Measurements from ENCODE around the gene TBC1D3B.
"Not testable (repeated sequence)": the region's sequence is repeated elsewhere in the genome, so short reads cannot be mapped to it uniquely, and the experiment has no call there.

Gene TBC1D3B

DNA sequence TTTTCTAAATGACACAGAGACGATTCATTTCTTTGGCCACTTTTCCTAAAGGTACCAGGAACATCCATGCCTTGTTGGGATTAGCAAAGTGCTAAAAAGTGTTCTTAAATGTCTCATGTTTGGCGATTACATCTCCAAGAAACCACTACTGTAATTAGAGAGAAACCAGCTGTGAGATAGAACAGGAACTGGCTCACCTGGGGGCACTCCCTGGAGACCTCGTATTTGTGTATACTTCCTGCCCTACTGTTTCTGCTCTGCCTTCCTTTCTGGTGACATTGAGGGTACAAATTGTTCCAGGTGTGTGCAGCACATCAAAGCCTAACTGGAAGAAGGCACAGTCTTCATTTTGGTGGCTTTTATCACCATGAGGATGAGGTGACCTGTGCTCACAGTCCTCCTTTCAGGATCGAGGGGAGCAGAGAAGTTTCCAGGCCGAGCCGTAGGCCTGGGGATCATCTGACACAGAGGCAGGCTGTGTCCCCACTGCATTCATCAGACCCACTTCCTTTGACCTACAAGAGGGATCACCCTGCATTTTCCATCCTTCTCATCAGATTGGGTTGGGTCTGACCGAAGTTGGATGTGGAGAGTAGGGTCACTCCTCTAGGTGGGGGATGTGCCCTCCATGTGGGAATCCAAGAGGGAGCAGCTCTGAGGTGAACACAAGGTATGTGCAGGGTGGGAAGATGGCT lies 49.1 kb downstream of the TBC1D3B start:
- DNase-seq: no peak

DNA sequence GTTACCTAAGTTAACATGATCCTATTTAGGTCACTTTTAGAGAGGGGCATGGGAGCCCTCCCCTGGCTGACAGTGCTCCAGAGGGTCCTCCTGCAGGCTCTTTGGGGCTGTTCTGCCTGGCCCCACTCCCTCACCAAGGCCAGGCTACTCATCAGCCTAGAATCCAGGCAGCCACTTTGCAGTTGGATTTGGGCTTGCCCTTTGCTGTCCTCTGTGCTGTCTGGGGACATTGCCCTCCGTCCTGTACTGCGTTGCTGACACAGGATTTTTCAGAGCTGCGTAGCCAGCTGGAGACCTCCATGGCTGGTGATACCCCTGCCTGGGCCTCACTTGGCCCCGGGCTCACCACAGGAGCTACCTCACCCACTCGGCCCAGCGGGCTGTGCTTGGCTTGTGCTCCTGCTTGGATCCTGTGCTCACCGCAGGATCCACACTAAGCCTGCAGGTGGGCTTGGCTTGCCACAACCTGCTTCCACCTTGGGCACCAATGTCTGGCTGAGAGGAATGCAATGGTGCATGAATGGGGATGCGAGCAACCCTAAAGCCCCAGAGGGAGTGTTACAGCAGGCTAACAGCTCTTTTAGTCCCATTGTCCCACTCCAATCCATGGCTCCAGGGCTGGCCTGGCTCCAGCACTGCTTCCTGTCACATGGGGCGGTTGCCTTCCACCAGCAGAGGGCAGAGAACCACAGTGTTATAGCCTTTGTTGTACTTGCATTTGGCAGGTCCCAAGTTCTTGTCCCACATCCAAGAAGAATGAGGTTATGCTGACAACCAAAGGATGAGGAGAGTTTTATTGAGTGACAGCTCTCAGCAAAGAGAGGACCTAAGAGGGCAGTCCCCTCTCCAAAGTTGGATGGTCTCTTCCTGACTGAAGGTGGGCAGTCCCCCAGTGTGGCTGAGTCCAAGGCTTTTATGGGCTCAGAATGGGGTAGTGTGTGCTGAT lies 51.3 kb downstream of the TBC1D3B start:
- no peak for DNase-seq

DNA sequence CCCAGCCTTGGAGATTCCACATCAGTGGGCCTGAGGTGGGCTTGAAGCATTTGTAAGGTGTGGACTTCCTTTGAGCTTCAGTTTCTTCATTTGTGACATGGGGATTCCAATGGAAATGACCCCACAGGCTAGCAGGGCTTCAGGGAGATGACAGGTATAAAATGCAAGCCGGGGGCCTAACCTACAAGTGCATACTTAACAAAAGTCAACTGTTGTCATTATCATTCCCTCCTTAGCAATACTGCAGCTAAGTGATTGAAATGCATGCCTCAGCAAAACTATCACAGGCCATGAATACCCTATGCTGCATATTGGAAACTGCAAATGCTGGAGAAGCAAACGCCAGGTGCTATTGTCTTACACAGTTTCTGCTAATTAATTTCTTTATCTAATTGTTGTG lies 53.0 kb downstream of the TBC1D3B start:
- DNase-seq: no peak

DNA sequence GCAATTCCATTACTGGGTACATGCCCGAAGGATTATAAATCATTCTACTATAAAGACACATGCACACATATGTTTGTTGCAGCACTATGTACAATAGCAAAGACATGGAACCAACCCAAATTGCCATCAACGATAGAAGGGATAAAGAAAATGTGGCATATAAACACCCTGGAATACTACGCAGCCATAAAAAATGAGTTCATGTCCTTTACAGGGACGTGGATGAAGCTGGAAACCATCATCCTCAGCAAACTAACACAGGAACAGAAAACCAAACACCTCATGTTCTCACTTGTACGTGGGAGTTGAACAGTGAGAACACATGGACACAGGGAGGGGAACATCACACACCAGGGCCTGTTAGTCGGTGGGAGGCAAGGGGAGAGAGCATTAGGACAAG lies 55.3 kb downstream of the TBC1D3B start:
- DNase-seq: not testable (repeated sequence)

DNA sequence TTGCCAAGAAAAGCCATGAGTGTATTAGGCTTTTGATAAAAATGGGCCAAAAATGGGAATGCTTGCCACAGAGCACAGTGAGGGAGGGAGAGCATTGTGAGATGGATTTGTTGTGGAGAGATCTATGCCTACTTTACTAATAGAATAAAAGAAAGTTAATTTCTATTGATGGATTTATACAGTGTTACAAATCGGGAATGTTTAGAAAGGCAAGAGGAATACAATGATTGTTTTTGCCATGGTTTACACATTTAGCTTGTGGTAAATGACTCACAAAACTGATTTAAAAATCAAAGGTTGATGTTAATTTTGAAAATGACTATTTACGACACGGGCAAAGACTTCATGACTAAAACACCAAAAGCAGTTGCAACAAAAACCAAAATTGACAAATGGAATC lies 56.2 kb downstream of the TBC1D3B start:
- no peak for DNase-seq

DNA sequence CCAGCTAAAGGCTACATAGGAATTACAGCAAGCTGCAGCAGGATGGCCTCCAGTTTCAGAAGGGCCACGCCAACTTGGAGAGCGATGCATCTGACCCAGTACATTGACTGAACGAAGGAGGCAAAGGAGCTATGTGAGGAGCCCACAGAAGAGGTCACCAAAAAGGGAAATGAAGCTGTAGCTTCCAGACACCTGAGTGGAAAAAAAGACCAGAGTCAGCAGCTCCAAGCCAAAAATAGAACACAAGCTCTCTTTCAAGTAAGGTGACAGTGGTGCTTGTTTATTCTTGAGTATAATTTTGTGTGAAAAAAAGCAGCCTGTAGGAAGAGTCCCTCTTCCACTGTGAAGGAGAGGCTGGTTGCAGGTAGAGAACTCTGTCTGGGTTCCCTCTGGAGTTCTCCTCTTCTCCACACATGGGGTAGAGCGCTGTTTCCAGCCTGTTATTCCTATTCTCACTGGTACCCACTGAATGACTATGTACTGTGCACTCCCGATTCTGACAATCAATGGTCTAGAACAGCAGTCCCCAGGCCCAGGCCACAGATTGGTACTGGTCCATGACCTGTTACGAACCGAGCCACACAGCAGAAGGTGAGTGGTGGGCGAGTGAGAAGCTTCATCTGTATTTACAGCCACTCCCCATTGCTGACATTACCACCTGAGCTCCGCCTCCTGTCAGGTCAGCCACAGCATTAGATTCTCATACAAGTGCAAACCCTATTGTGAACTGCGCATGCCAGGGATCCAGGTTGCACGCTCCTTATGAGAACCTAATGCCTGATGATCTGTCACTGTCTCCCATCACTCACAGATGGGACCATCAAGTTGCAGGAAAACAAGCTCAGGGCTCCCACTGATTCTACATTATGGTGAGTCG lies 57.7 kb downstream of the TBC1D3B start:
- no peak for DNase-seq

DNA sequence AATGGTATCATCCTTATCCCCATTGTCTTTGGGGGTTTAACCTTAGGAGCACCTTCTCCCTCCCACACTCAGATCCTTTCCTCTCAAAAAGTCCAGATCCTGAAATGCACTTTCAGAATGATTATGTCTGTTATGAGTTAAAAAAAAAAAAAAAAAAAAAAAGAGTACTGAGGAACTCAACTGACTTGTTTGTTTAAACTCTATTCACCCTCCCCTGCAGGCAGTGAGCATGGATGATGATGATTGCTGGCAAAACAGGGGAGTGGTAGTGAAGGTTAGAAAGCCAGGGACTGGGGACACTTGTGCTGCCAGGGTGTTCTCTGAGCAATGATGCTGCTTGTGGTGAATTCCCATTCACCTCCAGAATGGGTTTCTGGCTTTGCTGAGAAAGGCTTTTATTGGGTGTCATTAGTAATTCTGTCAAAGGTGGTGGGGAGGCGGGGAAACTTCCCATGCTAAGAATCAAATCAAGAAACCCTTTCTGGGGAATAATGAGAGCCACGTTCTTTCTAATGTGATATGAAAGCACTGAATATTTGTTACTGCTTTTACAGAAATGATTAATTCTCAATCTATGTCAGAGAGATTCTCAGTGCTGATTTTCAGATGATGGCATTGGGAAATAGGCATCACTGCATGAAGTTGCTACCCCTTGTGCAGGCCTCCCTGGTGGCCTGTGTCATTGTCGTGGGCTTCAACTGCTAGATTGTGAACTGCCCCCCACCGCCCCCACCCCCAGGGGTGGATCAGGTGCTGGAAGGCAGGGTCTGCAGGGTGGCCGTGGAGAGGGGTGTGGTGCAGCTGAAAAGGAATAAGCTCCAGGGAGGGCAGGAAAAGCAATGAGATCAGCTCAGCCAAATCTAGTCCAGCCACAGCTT lies 58.7 kb downstream of the TBC1D3B start:
- no peak for DNase-seq
